ENCODE measurements around the gene RAD18. TPM values are rescaled to one million over a fixed set of nuclear protein-coding genes. Genes with fewer than 3 reads are reported as not detected.

RAD18 gene
- total RNA-seq, 4 donors from 2014 or later, result 8.6 to 11.9 (median 9.7) TPM

- in situ Hi-C loops (cut with MboI; ENCODE audit: low pct_ligation_motif_present in 1 of 4, low pct_unique_long_range_greater_than_20kb in 1 of 4, low sequenced_read_pairs in 3 of 4) (no loop called here), intact Hi-C loops (cut with DNase I; ENCODE audit: low total_unique reads) (no loop called here)
These were observed 6.0 kb upstream of the RAD18 start for GRCh38 chr3:8969241-8969640.

GRCh38 chr3:8968375-8968882, 5.2 kb upstream of the RAD18 start:
- TF ChIP-seq CTCF (IDR thresholded peaks at IDR 0.05), result no peak
- no peak for TF ChIP-seq EP300 (IDR thresholded peaks at IDR 0.05; ENCODE audit: low read depth)
- TF ChIP-seq POLR2A (IDR thresholded peaks at IDR 0.05), result no peak
- TF ChIP-seq POLR2AphosphoS5 (IDR thresholded peaks at IDR 0.05), result no peak
- in situ Hi-C loops (cut with MboI; ENCODE audit: low pct_ligation_motif_present in 1 of 4, low pct_unique_long_range_greater_than_20kb in 1 of 4, low sequenced_read_pairs in 3 of 4), result no loop called here
- H3K4me3 ChIP-seq, result no peak overlapping the region
- H3K9me3 ChIP-seq, result no peaks in the 10 kb centered on the region
- intact Hi-C loops (cut with DNase I; ENCODE audit: low total_unique reads), result no loop called here
- H3K4me1 ChIP-seq, result peaks cover 2 to 34% (median 19%) of the 10 kb centered on the region in 4 donors
- H3K36me3 ChIP-seq, result no peaks in the 10 kb centered on the region
- no peak for DNase-seq
- no peak overlapping the region for H3K27ac ChIP-seq
- no peaks in the 10 kb centered on the region for H3K27me3 ChIP-seq
- WGBS, 2 donors (ENCODE audit: low coverage in 1 of 2), result 83 to 87% methylated on average over 3 to 5 of the region's 5 CpGs

More at GRCh38 chr3:8969241-8969640, 6.0 kb upstream of the RAD18 start:
- Histone ChIP-seq H3K36me3 (no peaks in the 10 kb centered on the region), H3K27ac (no peak overlapping the region), H3K4me1 (peaks cover 2 to 26% (median 12%) of the 10 kb centered on the region in 4 donors), H3K9me3 (no peaks in the 10 kb centered on the region), H3K27me3 (no peaks in the 10 kb centered on the region), H3K4me3 (no peak overlapping the region)
- 62 to 66% methylated on average over 3 to 4 of the region's 4 CpGs for WGBS, 2 donors (ENCODE audit: low coverage in 1 of 2)
- no peak for DNase-seq
- TF ChIP-seq EP300 (IDR thresholded peaks at IDR 0.05; ENCODE audit: low read depth), result no peak
- no peak for TF ChIP-seq POLR2A (IDR thresholded peaks at IDR 0.05)
- TF ChIP-seq POLR2AphosphoS5 (IDR thresholded peaks at IDR 0.05), result no peak
- TF ChIP-seq CTCF (IDR thresholded peaks at IDR 0.05), result no peak

- H3K36me3 ChIP-seq, result no peaks in the 10 kb centered on the region
These were observed 4.3 kb upstream of the RAD18 start for GRCh38 chr3:8967553-8967952.

GRCh38 chr3:8966820-8967348, 3.6 kb upstream of the RAD18 start:
- TF ChIP-seq CTCF (IDR thresholded peaks at IDR 0.05), result no peak
- TF ChIP-seq EP300 (IDR thresholded peaks at IDR 0.05; ENCODE audit: low read depth), result no peak
- no peak for TF ChIP-seq POLR2AphosphoS5 (IDR thresholded peaks at IDR 0.05)
- TF ChIP-seq POLR2A (IDR thresholded peaks at IDR 0.05), result no peak
- Histone ChIP-seq H3K36me3 (no peaks in the 10 kb centered on the region), H3K4me1 (peaks cover 2 to 44% (median 28%) of the 10 kb centered on the region in 4 donors), H3K27ac (peak overlapping the region; percentile 84 to 91 (median 87)), H3K27me3 (no peaks in the 10 kb centered on the region), H3K4me3 (no peak overlapping the region), H3K9me3 (no peaks in the 10 kb centered on the region)
- 98 to 100% methylated on average over 1 to 3 of the region's 3 CpGs for WGBS, 2 donors (ENCODE audit: low coverage in 1 of 2)
- no peak for DNase-seq
- intact Hi-C loops (cut with DNase I; ENCODE audit: low total_unique reads) (no loop called here), in situ Hi-C loops (cut with MboI; ENCODE audit: low pct_ligation_motif_present in 1 of 4, low pct_unique_long_range_greater_than_20kb in 1 of 4, low sequenced_read_pairs in 3 of 4) (no loop called here)

More at GRCh38 chr3:8967553-8967952, 4.3 kb upstream of the RAD18 start:
- no peak for DNase-seq
- Histone ChIP-seq H3K27ac (no peak overlapping the region), H3K4me1 (peaks cover 2 to 37% (median 22%) of the 10 kb centered on the region in 4 donors), H3K4me3 (no peak overlapping the region), H3K27me3 (no peaks in the 10 kb centered on the region), H3K9me3 (no peaks in the 10 kb centered on the region)
- TF ChIP-seq CTCF (IDR thresholded peaks at IDR 0.05) (no peak), POLR2A (IDR thresholded peaks at IDR 0.05) (no peak), EP300 (IDR thresholded peaks at IDR 0.05; ENCODE audit: low read depth) (no peak), POLR2AphosphoS5 (IDR thresholded peaks at IDR 0.05) (no peak)
- intact Hi-C loops (cut with DNase I; ENCODE audit: low total_unique reads), result no loop called here
- 75 to 88% methylated on average over 2 to 5 of the region's 5 CpGs for WGBS, 2 donors (ENCODE audit: low coverage in 1 of 2)
- in situ Hi-C loops (cut with MboI; ENCODE audit: low pct_ligation_motif_present in 1 of 4, low pct_unique_long_range_greater_than_20kb in 1 of 4, low sequenced_read_pairs in 3 of 4), result no loop called here

Measured in transverse colon (tissue), 4 donors.